Body of pancreas (tissue), 4 donors: ENCODE data around the gene SLC30A3. TPM values are rescaled to one million over a fixed set of nuclear protein-coding genes. Genes with fewer than 3 reads are reported as not detected.

Experiments used
- ATAC-seq: fragments of 150-250 bp; one replicate; pipeline ENCODE4 v1.9.1; 2016
- DNase-seq, 4 donors: peaks; one replicate each; pipeline ENCODE4 v3.0.0-alpha.2; 2019
- H3K27ac ChIP-seq, 4 donors: fragments of 200-600 bp; sonication (generic); 1 replicate in 3 of 4; 2 replicates in 1 of 4; pipeline versions ENCODE4 v1.5.1 to v1.6.1; 2016 to 2019; ENCODE audit warnings: mild to moderate bottlenecking in 1 of 4, mixed read lengths in 1 of 4, moderate library complexity in 1 of 4
- H3K27me3 ChIP-seq, 2 donors: fragments of 200-600 bp; sonication (generic); one replicate each; pipeline ENCODE4 v1.6.0; 2016; ENCODE audit warnings: mild to moderate bottlenecking in 1 of 2
- H3K36me3 ChIP-seq, 2 donors: fragments of 200-600 bp; sonication (generic); replicated peaks in 1 of 2; 2 replicates each; pipeline ENCODE4 v1.5.1; 2016; ENCODE audit warnings: low read depth in 2 of 2; ENCODE audit not compliant: insufficient read depth in 1 of 2
- H3K4me1 ChIP-seq: fragments of 200-600 bp; sonication (generic); one replicate; pipeline ENCODE4 v1.6.0; 2016
- H3K4me3 ChIP-seq, 2 donors: fragments of 200-600 bp; sonication (generic); 1 replicate in 1 of 2; 2 replicates in 1 of 2; pipeline ENCODE4 v1.5.1; 2016 to 2019
- H3K9me3 ChIP-seq, 3 donors: fragments of 200-600 bp; sonication (generic); 1 replicate in 2 of 3; 2 replicates in 1 of 3; pipeline ENCODE4 v1.5.1; 2016
- CTCF ChIP-seq, 7 experiments: fragments of 450-650 bp in 4 of 7; fragments of 200-600 bp in 3 of 7; sonication (generic) in 3 of 7; IDR thresholded peaks; one replicate each; pipeline ENCODE4 v1.5.1; 2016 to 2019; ENCODE audit warnings: antibody characterized with exemption in 7 of 7
- POLR2A ChIP-seq, 3 donors: fragments of 450-650 bp; IDR thresholded peaks; one replicate each; pipeline ENCODE4 v1.6.1; 2016; ENCODE audit warnings: antibody characterized with exemption in 3 of 3, mild to moderate bottlenecking in 2 of 3
- WGBS, 2 donors: methylation state at CpG; one replicate each; pipeline ENCODE4 v1.1.5; 2017; 5-methylcytosine and 5-hydroxymethylcytosine counted together
- intact Hi-C: fragments of 100-400 bp; cut with DNase I; formaldehyde crosslinking; loops from one replicate; pipeline ENCODE4 v1.15.1; 2023
- total RNA-seq, 2 donors: library from RNA; depleted of rRNA; stranded (reverse); fragments of >200 nt; gene quantifications; one replicate each; pipeline ENCODE4 v1.1.0, GENCODE V29; 2016

SLC30A3 gene
- total RNA-seq, 2 donors from 2014 or later: not detected

GRCh38 chr2:27281855-27282559, 19.2 kb upstream of the SLC30A3 start, which contains the start of gene TRIM54:
TRIM54 (plus strand) TSS chr2:27282429; CDS start chr2:27282732, 303 bp downstream.
- TF ChIP-seq POLR2A (IDR thresholded peaks at IDR 0.05) (no peak), CTCF (IDR thresholded peaks at IDR 0.05) (no peak)
- WGBS, 2 donors: 54 to 68% methylated on average over 3 to 5 of the region's 5 CpGs
- intact Hi-C loops: loop anchor here (5.0 kb wide), 1 partner anchor 180 kb away; no protein-coding TSS in a partner anchor
- H3K27me3 ChIP-seq: peaks cover 0 to 4% of the 10 kb centered on the region in 2 donors
- DNase-seq (no peak), ATAC-seq (no peak)
- no peak within 1 kb of the TSS for H3K27ac ChIP-seq
- H3K4me3 ChIP-seq: no peak within 1 kb of the TSS
- H3K36me3 ChIP-seq: no peaks in the 10 kb centered on the region
- no peaks in the 10 kb centered on the region for H3K4me1 ChIP-seq
- H3K9me3 ChIP-seq: no peaks in the 10 kb centered on the region

- intact Hi-C loops: loop anchor here (5.0 kb wide), 1 partner anchor 179 kb away; no protein-coding TSS in a partner anchor
- TF ChIP-seq CTCF (IDR thresholded peaks at IDR 0.05) (no peak), POLR2A (IDR thresholded peaks at IDR 0.05) (no peak)
- no peak overlapping the region for H3K27ac ChIP-seq
- peaks cover 0 to 4% of the 10 kb centered on the region in 2 donors for H3K27me3 ChIP-seq
- no peaks in the 10 kb centered on the region for H3K36me3 ChIP-seq
- no peaks in the 10 kb centered on the region for H3K4me1 ChIP-seq
- WGBS, 2 donors: 49 to 53% methylated on average over 3 of the region's 3 CpGs
- ATAC-seq (no peak), DNase-seq (no peak)
- H3K4me3 ChIP-seq: no peak overlapping the region
- H3K9me3 ChIP-seq: no peaks in the 10 kb centered on the region
Measured at GRCh38 chr2:27281442-27281841, 18.6 kb upstream of the SLC30A3 start.

- no peak for ATAC-seq
- Histone ChIP-seq H3K9me3 (no peaks in the 10 kb centered on the region), H3K27me3 (peaks cover 0 to 4% of the 10 kb centered on the region in 2 donors), H3K36me3 (no peaks in the 10 kb centered on the region), H3K4me3 (no peak overlapping the region), H3K4me1 (no peaks in the 10 kb centered on the region), H3K27ac (no peak overlapping the region)
- 32 to 54% methylated on average over 3 of the region's 3 CpGs for WGBS, 2 donors
- DNase-seq: no peak
- no peak for TF ChIP-seq POLR2A (IDR thresholded peaks at IDR 0.05)
- no peak for TF ChIP-seq CTCF (IDR thresholded peaks at IDR 0.05)
- intact Hi-C loops: loop anchor here (5.0 kb wide), 1 partner anchor 179 kb away; no protein-coding TSS in a partner anchor
Measured at GRCh38 chr2:27280826-27281225, 18.0 kb upstream of the SLC30A3 start.

GRCh38 chr2:27278010-27278409, 15.2 kb upstream of the SLC30A3 start:
- H3K9me3 ChIP-seq: no peaks in the 10 kb centered on the region
- H3K4me3 ChIP-seq: no peak overlapping the region
- no peaks in the 10 kb centered on the region for H3K36me3 ChIP-seq
- DNase-seq: no peak
- no peak for ATAC-seq
- H3K27me3 ChIP-seq: peaks cover 0 to 4% of the 10 kb centered on the region in 2 donors
- no peak overlapping the region for H3K27ac ChIP-seq
- intact Hi-C loops: loop anchor here (10.0 kb wide), 1 partner anchor 323 kb away; no protein-coding TSS in a partner anchor
- H3K4me1 ChIP-seq: no peaks in the 10 kb centered on the region
- 43 to 46% methylated on average over 1 of the region's 1 CpG for WGBS, 2 donors
- TF ChIP-seq POLR2A (IDR thresholded peaks at IDR 0.05) (no peak), CTCF (IDR thresholded peaks at IDR 0.05) (no peak)
